ENCODE data around the gene MYO10. TPM values are rescaled to one million over a fixed set of nuclear protein-coding genes. Genes with fewer than 3 reads are reported as not detected.
"Not testable (repeated sequence)": the region's sequence is repeated elsewhere in the genome, so short reads cannot be mapped to it uniquely, and the experiment has no call there.

Gene MYO10
- total RNA-seq, 2 donors from 2014 or later: 24.7 to 77.0 TPM

- Histone ChIP-seq H3K4me1 (replicated peaks) (no peaks in the 10 kb centered on the region), H3K36me3 (no peaks in the 10 kb centered on the region), H3K4me3 (no peak overlapping the region), H3K27ac (no peak overlapping the region), H3K9me3 (no peaks in the 10 kb centered on the region), H3K27me3 (replicated peaks; ENCODE audit: insufficient read depth) (no peaks in the 10 kb centered on the region)
- TF ChIP-seq CTCF (IDR thresholded peaks at IDR 0.05): no peak
- intact Hi-C loops (cut with DNase I): no loop called here
- WGBS: 42% methylated on average over 6 of the region's 6 CpGs
- no peak for DNase-seq (ENCODE audit: low spot score)
Observed at GRCh38 chr5:16654647-16655334, 281.3 kb downstream of the MYO10 start.

- DNase-seq (ENCODE audit: low spot score); H3K4me3 ChIP-seq; H3K4me1 ChIP-seq (replicated peaks); H3K36me3 ChIP-seq; H3K9me3 ChIP-seq; H3K27me3 ChIP-seq (replicated peaks; ENCODE audit: insufficient read depth); H3K27ac ChIP-seq; intact Hi-C loops (cut with DNase I): not testable (repeated sequence)
- WGBS: 84% methylated on average over 8 of the region's 8 CpGs
Observed at GRCh38 chr5:16648739-16649138, 287.3 kb downstream of the MYO10 start.

GRCh38 chr5:16644301-16644889 lies 291.7 kb downstream of the MYO10 start:
- H3K36me3 ChIP-seq: no peaks in the 10 kb centered on the region
- no peaks in the 10 kb centered on the region for H3K27me3 ChIP-seq (replicated peaks; ENCODE audit: insufficient read depth)
- 94% methylated on average over 11 of the region's 11 CpGs for WGBS
- no peaks in the 10 kb centered on the region for H3K9me3 ChIP-seq
- intact Hi-C loops (cut with DNase I): no loop called here
- no peak for TF ChIP-seq POLR2AphosphoS5 (IDR thresholded peaks at IDR 0.05)
- no peak overlapping the region for H3K27ac ChIP-seq
- no peak for DNase-seq (ENCODE audit: low spot score)
- no peaks in the 10 kb centered on the region for H3K4me1 ChIP-seq (replicated peaks)
- H3K4me3 ChIP-seq: no peak overlapping the region

GRCh38 chr5:16642867-16643266 lies 293.2 kb downstream of the MYO10 start:
- no peaks in the 10 kb centered on the region for H3K9me3 ChIP-seq
- H3K4me1 ChIP-seq (replicated peaks): no peaks in the 10 kb centered on the region
- intact Hi-C loops (cut with DNase I): no loop called here
- H3K4me3 ChIP-seq: no peak overlapping the region
- H3K27me3 ChIP-seq (replicated peaks; ENCODE audit: insufficient read depth): no peaks in the 10 kb centered on the region
- H3K27ac ChIP-seq: no peak overlapping the region
- TF ChIP-seq POLR2A (IDR thresholded peaks at IDR 0.05): no peak
- no peak for TF ChIP-seq POLR2AphosphoS5 (IDR thresholded peaks at IDR 0.05)
- no peak for TF ChIP-seq CTCF (IDR thresholded peaks at IDR 0.05)
- no peaks in the 10 kb centered on the region for H3K36me3 ChIP-seq
- no peak for DNase-seq (ENCODE audit: low spot score)
- 84% methylated on average over 2 of the region's 2 CpGs for WGBS

- H3K4me1 ChIP-seq (replicated peaks): no peaks in the 10 kb centered on the region
- no peaks in the 10 kb centered on the region for H3K36me3 ChIP-seq
- DNase-seq (ENCODE audit: low spot score): no peak
- TF ChIP-seq POLR2AphosphoS5 (IDR thresholded peaks at IDR 0.05) (no peak), POLR2A (IDR thresholded peaks at IDR 0.05) (no peak), CTCF (IDR thresholded peaks at IDR 0.05) (no peak)
- H3K27me3 ChIP-seq (replicated peaks; ENCODE audit: insufficient read depth): no peaks in the 10 kb centered on the region
- no peak overlapping the region for H3K27ac ChIP-seq
- WGBS: 91% methylated on average over 4 of the region's 4 CpGs
- intact Hi-C loops (cut with DNase I): no loop called here
- H3K4me3 ChIP-seq: no peak overlapping the region
- no peaks in the 10 kb centered on the region for H3K9me3 ChIP-seq
Observed at GRCh38 chr5:16639206-16639605, 296.9 kb downstream of the MYO10 start.

- no peaks in the 10 kb centered on the region for H3K36me3 ChIP-seq
- no peak overlapping the region for H3K4me3 ChIP-seq
- no peak overlapping the region for H3K27ac ChIP-seq
- WGBS: 85% methylated on average over 3 of the region's 3 CpGs
- TF ChIP-seq CTCF (IDR thresholded peaks at IDR 0.05): no peak
- no peak for TF ChIP-seq POLR2AphosphoS5 (IDR thresholded peaks at IDR 0.05)
- TF ChIP-seq POLR2A (IDR thresholded peaks at IDR 0.05): no peak
- no peaks in the 10 kb centered on the region for H3K27me3 ChIP-seq (replicated peaks; ENCODE audit: insufficient read depth)
- intact Hi-C loops (cut with DNase I): no loop called here
- H3K9me3 ChIP-seq: no peaks in the 10 kb centered on the region
- H3K4me1 ChIP-seq (replicated peaks): no peaks in the 10 kb centered on the region
- no peak for DNase-seq (ENCODE audit: low spot score)
Observed at GRCh38 chr5:16628376-16628775, 307.7 kb downstream of the MYO10 start.
